Endothelial cell of umbilical vein (primary cell): Measurements from ENCODE around the gene XIAP. TPM values are rescaled to one million over a fixed set of nuclear protein-coding genes. Genes with fewer than 3 reads are reported as not detected.
A peak's percentile ranks its signal among the peaks of the same experiment; 100 is the strongest.

Experiments used
- BruUV-seq: library from RNA; stranded (reverse); fragments of 400-500 nt; replicated peaks from 2 replicates; lab custom pipeline; 2021; lab: Mats Ljungman, UMichigan
- CTCF ChIA-PET: fragments of 300-600, 350-600 bp; sonication (Branson Sonifier 250); formaldehyde crosslinking; loops from one replicate; lab custom pipeline; 2021; ENCODE audit warnings: antibody characterized with exemption, inconsistent platforms; lab: Charles Lee
- POLR2A ChIA-PET: fragments of 300-600, 350-600 bp; sonication (Branson Sonifier 250); formaldehyde crosslinking; loops from one replicate; lab custom pipeline; 2021; ENCODE audit warnings: antibody characterized with exemption, inconsistent platforms; lab: Charles Lee
- DNase-seq: peaks from one replicate; pipeline ENCODE4 v3.0.0-alpha.2; 2011; ENCODE audit warnings: low read depth, low spot score
- FAIRE-seq: peaks from 2 replicates; lab custom pipeline; 2011; peaks lifted over from hg19 to GRCh38; lab: Jason Lieb, UNC
- H2AFZ ChIP-seq: 2 replicates; pipeline ENCODE4 v1.6.0; 2012; ENCODE audit warnings: low read depth, low read length, control low read depth, inconsistent platforms
- H3K27ac ChIP-seq: 2 replicates; pipeline ENCODE4 v1.5.1; 2011; ENCODE audit warnings: low read depth, mild to moderate bottlenecking, control low read depth, low read length, moderate library complexity; ENCODE audit not compliant: insufficient read depth
- H3K27me3 ChIP-seq, 2 experiments: 2 replicates each; pipeline versions ENCODE4 v1.6.0 to v1.6.1; 2011; ENCODE audit warnings: low read length in 2 of 2, mixed read lengths in 1 of 2; ENCODE audit not compliant: control insufficient read depth in 2 of 2, insufficient read depth in 2 of 2
- H3K36me3 ChIP-seq, 2 experiments: 2 replicates in 1 of 2; 3 replicates in 1 of 2; pipeline ENCODE4 v1.5.1; 2011; ENCODE audit warnings: low read length in 2 of 2, mild to moderate bottlenecking in 1 of 2, moderate library complexity in 1 of 2; ENCODE audit not compliant: control insufficient read depth in 2 of 2, insufficient read depth in 2 of 2; ENCODE audit errors: extremely low read depth in 1 of 2
- H3K4me1 ChIP-seq: 3 replicates; pipeline ENCODE4 v1.5.1; 2011; ENCODE audit warnings: mild to moderate bottlenecking, low read length; ENCODE audit not compliant: control insufficient read depth, insufficient read depth; ENCODE audit errors: extremely low read depth
- H3K4me2 ChIP-seq: 2 replicates; pipeline ENCODE4 v1.6.1; 2011; ENCODE audit warnings: low read length, control low read depth, mixed read lengths; ENCODE audit not compliant: insufficient read depth
- H3K4me3 ChIP-seq, 3 experiments: fragments of 200-600 bp in 1 of 3; sonication (generic), shearing (Covaris generic) in 1 of 3; replicated peaks in 1 of 3; 2 replicates each; pipeline ENCODE4 v1.5.1; 2011 to 2016; ENCODE audit warnings: control low read depth in 3 of 3, low read length in 3 of 3, mild to moderate bottlenecking in 2 of 3, inconsistent platforms in 1 of 3, low read depth in 1 of 3, moderate library complexity in 1 of 3; ENCODE audit not compliant: insufficient read depth in 1 of 3
- H3K79me2 ChIP-seq: 2 replicates; pipeline ENCODE4 v1.6.0; 2012; ENCODE audit warnings: low read length, inconsistent platforms; ENCODE audit not compliant: control insufficient read depth, insufficient read depth
- H3K9ac ChIP-seq: replicated peaks from 2 replicates; pipeline ENCODE3; 2011; ENCODE audit warnings: low read length, control low read depth; ENCODE audit not compliant: insufficient read depth; ENCODE audit errors: extremely low read depth
- H3K9me1 ChIP-seq: replicated peaks from 3 replicates; pipeline ENCODE4 v1.6.0; 2011; ENCODE audit warnings: mild to moderate bottlenecking, low read length; ENCODE audit not compliant: control insufficient read depth, insufficient read depth; ENCODE audit errors: extremely low read depth
- H3K9me3 ChIP-seq: replicated peaks from 2 replicates; pipeline ENCODE4 v1.5.1; 2012; ENCODE audit warnings: low read length, inconsistent platforms; ENCODE audit not compliant: control insufficient read depth, insufficient read depth
- H4K20me1 ChIP-seq: replicated peaks from 2 replicates; pipeline ENCODE3; 2011; ENCODE audit warnings: mild to moderate bottlenecking, low read length; ENCODE audit not compliant: control insufficient read depth, insufficient read depth; ENCODE audit errors: extremely low read depth
- GATA2 ChIP-seq: IDR thresholded peaks from 2 replicates; pipeline ENCODE4 v1.7.0; 2011; ENCODE audit warnings: low read depth, mild to moderate bottlenecking, moderate library complexity, mixed read lengths, low read length; ENCODE audit not compliant: insufficient read length, insufficient read depth
- JUN ChIP-seq: IDR thresholded peaks from 2 replicates; pipeline ENCODE4 v1.6.1; 2011; ENCODE audit warnings: borderline replicate concordance, low read depth; ENCODE audit not compliant: insufficient read length, insufficient read depth
- POLR2A ChIP-seq: IDR thresholded peaks from 2 replicates; pipeline ENCODE4 v1.6.1; 2012; ENCODE audit warnings: low read depth, mild to moderate bottlenecking, control low read depth, low read length
- dilution Hi-C: fragments of 300-500 bp; cut with MboI; formaldehyde crosslinking; loops from one replicate; pipeline ENCODE4 v1.15.0; 2019; ENCODE audit warnings: low sequenced_read_pairs; ENCODE audit not compliant: extremely low pct_ligation_motif_present
- intact Hi-C: fragments of 100-400 bp; cut with micrococcal nuclease; formaldehyde crosslinking; loops from one replicate; pipeline ENCODE4 v1.10.0; 2022
- polyA plus RNA-seq, 4 experiments: library from polyadenylated mRNA; depleted of rRNA in 3 of 4; stranded (reverse) in 3 of 4; unstranded in 1 of 4; fragments of >200 nt; gene quantifications; 2 replicates each; pipeline versions ENCODE4 v1.2.1 to v1.2.3, GENCODE V29; 2011 to 2012; ENCODE audit warnings: missing spikeins in 1 of 4
- total RNA-seq: library from RNA; stranded (reverse); gene quantifications from 2 replicates; pipeline ENCODE4 v1.2.3, GENCODE V29; 2021
- TF ChIP-seq, protein P1 (sequence below), 2 donors: IDR thresholded peaks; 1 replicate in 1 of 2; 2 replicates in 1 of 2; pipeline ENCODE4 v1.5.1; 2011; ENCODE audit warnings: low read length in 2 of 2, mild to moderate bottlenecking in 2 of 2, moderate library complexity in 2 of 2, control low read depth in 1 of 2, inconsistent platforms in 1 of 2, low read depth in 1 of 2; ENCODE audit not compliant: insufficient read depth in 1 of 2; ENCODE audit errors: extremely low read depth in 1 of 2
- TF ChIP-seq, protein P2 (sequence below): IDR thresholded peaks from 2 replicates; pipeline ENCODE4 v1.6.1; 2011; ENCODE audit not compliant: insufficient read depth, insufficient read length

The XIAP gene
- total and polyA plus RNA-seq, 2 donors (not counting 3 experiments of a cell fraction or from before 2014, with no cell fraction given): 8.1 to 38.3 TPM

DNA sequence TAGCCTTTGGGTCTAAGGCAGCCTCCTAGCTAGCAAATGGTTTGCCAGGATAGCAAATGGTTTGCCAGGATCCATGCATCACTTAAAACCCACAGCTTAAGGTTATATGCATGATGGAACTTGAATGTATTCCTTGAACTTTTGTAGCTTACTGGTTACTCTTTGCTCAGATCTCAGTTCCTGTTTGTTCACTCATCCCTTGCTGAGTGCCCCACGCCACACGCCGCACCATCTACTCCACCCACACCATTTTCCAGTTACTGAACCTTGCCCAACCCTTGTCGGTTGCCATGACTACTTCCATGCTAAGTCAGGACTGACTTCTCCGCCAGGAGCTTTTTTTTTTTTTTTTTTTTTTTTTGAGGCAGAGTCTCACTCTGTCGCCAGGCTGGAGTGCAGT, 29.5 kb upstream of the XIAP start:
- no peaks in the 10 kb centered on the region for H3K9me3 ChIP-seq
- ChIA-PET POLR2A (no interaction called here), CTCF (interaction anchor here (1.6 kb wide), 1 partner anchor 53 kb away, joined by 3 read pairs; no protein-coding TSS in a partner anchor)
- FAIRE-seq (no peak), DNase-seq (no peak)
- H3K9me1 ChIP-seq: no peaks in the 10 kb centered on the region
- H3K79me2 ChIP-seq: no peaks in the 10 kb centered on the region
- H3K9ac ChIP-seq: no peak overlapping the region
- no TSS peak for BruUV-seq
- H3K4me1 ChIP-seq: peaks cover 2% of the 10 kb centered on the region
- no peak overlapping the region for H3K4me2 ChIP-seq
- H3K36me3 ChIP-seq: no peaks in the 10 kb centered on the region
- H2AFZ ChIP-seq: no peak overlapping the region
- TF ChIP-seq, protein P1, sequence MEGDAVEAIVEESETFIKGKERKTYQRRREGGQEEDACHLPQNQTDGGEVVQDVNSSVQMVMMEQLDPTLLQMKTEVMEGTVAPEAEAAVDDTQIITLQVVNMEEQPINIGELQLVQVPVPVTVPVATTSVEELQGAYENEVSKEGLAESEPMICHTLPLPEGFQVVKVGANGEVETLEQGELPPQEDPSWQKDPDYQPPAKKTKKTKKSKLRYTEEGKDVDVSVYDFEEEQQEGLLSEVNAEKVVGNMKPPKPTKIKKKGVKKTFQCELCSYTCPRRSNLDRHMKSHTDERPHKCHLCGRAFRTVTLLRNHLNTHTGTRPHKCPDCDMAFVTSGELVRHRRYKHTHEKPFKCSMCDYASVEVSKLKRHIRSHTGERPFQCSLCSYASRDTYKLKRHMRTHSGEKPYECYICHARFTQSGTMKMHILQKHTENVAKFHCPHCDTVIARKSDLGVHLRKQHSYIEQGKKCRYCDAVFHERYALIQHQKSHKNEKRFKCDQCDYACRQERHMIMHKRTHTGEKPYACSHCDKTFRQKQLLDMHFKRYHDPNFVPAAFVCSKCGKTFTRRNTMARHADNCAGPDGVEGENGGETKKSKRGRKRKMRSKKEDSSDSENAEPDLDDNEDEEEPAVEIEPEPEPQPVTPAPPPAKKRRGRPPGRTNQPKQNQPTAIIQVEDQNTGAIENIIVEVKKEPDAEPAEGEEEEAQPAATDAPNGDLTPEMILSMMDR (IDR thresholded peaks at IDR 0.05; ENCODE audit: extremely low read depth in 1 of 2, insufficient read depth in 1 of 2, low read depth in 1 of 2, low read length in 2 of 2): no peak
- no peak for TF ChIP-seq JUN
- TF ChIP-seq POLR2A: no peak
- no peak for TF ChIP-seq GATA2
- H3K27ac ChIP-seq: no peak overlapping the region
- H4K20me1 ChIP-seq: no peaks in the 10 kb centered on the region
- dilution Hi-C loops (no loop called here), intact Hi-C loops (loop anchor here (5.0 kb wide), 1 partner anchor 43 kb away; no protein-coding TSS in a partner anchor)
- no peak overlapping the region for H3K4me3 ChIP-seq
- H3K27me3 ChIP-seq: no peaks in the 10 kb centered on the region

DNA sequence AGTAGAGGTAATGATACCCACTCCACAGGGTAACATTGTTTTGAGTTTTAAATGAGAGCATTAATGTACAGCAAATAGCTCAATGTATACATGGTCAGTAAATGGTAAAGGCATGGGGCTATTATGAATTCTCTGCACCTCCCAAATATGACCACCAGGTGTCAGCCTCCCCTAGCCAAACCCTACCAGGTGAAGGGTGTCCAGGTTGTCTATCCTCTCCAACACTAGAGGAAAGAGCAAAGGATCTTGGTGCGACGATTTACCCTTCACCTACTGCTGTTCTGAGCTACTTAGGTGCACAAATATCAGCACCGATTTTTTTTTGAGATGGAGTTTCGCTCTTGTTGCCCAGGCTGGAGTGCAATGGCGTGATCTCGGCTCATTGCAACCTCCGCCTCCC, 26.5 kb upstream of the XIAP start:
- no peak for TF ChIP-seq GATA2
- TF ChIP-seq, protein P2, sequence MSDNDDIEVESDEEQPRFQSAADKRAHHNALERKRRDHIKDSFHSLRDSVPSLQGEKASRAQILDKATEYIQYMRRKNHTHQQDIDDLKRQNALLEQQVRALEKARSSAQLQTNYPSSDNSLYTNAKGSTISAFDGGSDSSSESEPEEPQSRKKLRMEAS: no peak
- TF ChIP-seq, protein P1 (IDR thresholded peaks at IDR 0.05; ENCODE audit: extremely low read depth in 1 of 2, insufficient read depth in 1 of 2, low read depth in 1 of 2, low read length in 2 of 2): peak; percentile 54 to 56
- no peaks in the 10 kb centered on the region for H3K9me1 ChIP-seq
- H4K20me1 ChIP-seq: no peaks in the 10 kb centered on the region
- ChIA-PET POLR2A (no interaction called here), CTCF (interaction anchor here (0.6 to 5.1 kb wide), 47 partner anchors 9 to 242 kb away, joined by 3 to 48 read pairs (median 4); partner anchors contain the start of gene XIAP)
- BruUV-seq: no TSS peak
- H3K36me3 ChIP-seq: no peaks in the 10 kb centered on the region
- no peaks in the 10 kb centered on the region for H3K27me3 ChIP-seq
- H3K9ac ChIP-seq: no peak overlapping the region
- dilution Hi-C loops (no loop called here), intact Hi-C loops (loop anchor here (1.0 to 5.0 kb wide), 5 partner anchors 27 to 126 kb away; partner anchors contain the start of gene XIAP)
- no peak overlapping the region for H2AFZ ChIP-seq
- no peaks in the 10 kb centered on the region for H3K4me1 ChIP-seq
- peak; percentile 91 for FAIRE-seq
- H3K9me3 ChIP-seq: no peaks in the 10 kb centered on the region
- no peaks in the 10 kb centered on the region for H3K79me2 ChIP-seq
- no peak overlapping the region for H3K27ac ChIP-seq
- no peak overlapping the region for H3K4me2 ChIP-seq
- DNase-seq: peak; percentile 55
- H3K4me3 ChIP-seq: no peak overlapping the region
